ENCODE results near the gene RYR2.
"Not testable (repeated sequence)": the region's sequence is repeated elsewhere in the genome, so short reads cannot be mapped to it uniquely, and the experiment has no call there.

Gene RYR2

DNA sequence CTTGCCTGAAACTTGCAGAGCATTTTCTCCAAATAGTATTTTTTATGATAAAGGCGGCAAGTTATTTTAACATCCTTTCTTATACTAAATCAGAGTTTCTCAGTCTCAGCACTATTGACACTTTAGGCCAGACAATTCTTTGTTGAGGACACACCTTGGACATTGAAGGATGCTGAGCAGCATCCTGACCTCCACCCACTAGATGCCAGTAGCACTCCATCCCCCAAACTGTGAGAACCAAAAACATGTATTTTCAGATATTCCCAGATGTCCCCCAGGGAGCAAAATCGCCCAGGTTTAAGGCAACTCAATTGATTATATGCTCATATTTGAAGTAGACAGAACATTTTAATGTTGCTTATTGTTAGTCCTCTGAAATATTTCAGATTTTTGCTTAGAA, 549.4 kb downstream of the RYR2 start:
- no peak for DNase-seq

DNA sequence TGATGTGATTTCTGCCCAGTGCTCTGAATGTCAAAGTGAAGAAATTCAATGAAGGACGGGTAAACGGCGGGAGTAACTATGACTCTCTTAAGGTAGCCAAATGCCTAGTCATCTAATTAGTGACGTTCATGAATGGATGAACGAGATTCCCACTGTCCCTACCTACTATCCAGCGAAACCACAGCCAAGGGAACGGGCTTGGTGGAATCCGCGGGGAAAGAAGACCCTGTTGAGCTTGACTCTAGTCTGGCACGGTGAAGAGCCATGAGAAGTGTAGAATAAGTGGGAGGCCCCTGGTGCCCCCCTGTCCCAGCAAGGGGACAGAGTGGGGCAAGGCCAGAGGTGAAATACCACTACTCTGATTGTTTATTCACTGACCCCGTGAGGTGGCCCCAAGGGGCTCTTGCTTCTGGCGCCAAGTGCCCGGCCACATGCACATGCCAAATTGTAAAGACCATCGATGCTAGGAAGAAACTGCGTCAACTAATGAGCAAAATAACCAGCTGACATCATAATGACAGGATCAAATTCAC, 561.1 kb downstream of the RYR2 start:
- not testable (repeated sequence) for DNase-seq

DNA sequence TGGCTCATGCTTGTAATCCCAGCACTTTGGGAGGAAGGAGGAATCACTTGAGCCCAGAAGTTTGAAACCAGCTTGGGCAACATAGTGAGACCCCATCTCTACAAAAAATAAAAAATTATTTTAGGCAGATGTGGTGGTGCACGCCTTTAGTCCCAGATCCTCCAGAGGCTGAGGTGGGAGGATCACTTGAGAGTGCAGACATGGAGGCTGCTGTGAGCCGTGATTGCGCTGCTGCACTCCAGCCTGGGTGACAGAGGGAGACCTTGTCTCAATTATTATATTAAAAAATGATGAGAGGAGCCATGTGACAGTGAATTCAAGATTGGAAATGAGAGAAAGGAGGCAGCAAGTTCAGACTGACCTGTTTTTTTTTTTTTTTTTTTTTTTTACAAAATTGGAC, 566.4 kb downstream of the RYR2 start:
- DNase-seq, result no peak

DNA sequence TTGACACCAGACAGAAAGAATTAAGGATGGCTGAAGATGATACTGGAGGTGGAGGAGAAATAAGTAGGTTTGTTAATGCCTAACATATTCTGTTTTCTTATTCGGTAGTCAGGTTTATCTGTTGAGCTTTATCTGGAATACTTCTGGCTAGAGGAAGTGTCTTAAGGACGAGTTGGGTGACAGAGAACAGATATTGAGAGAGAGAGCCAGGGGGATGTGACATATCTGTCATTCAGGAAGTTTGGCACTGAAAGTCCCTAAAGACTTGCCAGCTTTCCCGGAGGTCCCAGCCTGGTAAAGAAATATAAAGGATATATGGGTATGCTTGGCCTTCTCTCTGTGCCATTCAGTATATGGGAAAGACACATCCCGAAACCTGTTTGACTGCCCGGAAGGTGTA, 568.2 kb downstream of the RYR2 start:
- DNase-seq, result no peak

DNA sequence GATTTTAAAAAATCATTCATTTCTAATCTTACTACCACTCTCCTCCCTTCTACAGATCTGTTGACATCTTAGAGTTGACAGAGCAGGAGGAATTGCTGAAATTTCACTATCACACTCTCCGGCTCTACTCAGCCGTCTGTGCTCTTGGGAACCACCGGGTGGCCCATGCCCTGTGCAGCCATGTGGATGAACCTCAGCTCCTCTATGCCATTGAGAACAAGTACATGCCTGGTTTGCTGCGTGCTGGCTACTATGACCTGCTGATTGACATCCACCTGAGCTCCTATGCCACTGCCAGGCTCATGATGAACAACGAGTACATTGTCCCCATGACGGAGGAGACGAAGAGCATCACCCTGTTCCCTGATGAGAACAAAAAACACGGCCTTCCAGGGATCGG, 572.0 kb downstream of the RYR2 start:
- DNase-seq, result no peak

DNA sequence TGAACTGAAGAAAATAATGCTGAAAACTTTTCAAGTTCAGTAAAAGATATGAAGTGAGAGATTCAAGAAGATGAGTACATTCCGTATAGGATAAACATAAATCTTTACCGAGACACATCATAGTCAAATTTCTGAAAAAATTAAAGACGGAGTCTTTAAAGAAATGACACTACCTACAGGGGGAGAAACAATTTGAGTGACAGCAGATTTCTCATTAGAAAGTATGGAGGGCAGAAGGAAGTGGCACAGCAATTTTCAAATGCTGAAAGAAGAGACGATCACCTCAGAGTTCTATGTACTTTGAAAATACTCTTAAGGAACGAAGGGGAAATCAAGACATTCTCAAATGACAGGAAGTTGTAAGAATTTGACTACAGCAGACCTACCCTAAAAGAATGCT, 577.6 kb downstream of the RYR2 start:
- no peak for DNase-seq

DNA sequence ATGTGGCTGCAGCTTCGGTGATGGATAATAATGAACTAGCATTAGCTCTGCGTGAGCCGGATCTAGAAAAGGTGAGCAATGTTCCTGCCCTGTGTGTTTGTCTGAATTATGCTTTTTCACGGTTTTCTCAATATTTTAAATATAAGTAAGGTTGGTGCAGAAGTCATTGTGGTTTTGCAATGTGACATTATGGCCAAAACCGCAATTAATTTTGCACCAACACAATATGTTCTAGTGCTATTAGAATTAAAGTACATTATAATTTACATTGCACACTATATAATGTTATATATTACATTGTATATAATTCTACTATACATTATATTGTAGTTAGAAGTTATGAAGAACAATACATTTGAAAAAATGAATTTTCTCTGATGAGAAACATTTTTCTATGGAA, 592.9 kb downstream of the RYR2 start:
- no peak for DNase-seq

DNA sequence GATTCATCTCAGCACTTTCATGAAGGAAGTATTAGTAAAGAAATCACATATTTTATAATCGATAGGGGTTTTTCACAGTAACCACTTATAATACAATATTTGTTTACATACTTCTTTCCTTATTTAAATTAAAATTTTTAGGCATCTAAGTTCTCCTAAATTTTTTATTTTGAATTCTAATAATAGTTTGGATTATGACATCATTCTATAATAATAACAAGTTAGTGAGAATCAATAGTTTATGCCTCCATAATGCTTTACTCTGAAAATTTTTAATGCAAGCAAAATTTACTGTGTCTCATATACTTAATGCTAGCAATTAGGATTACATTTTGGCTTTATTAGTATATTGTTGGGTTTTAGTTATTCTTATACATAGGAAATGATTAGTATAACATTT, 596.6 kb downstream of the RYR2 start:
- DNase-seq, result no peak

DNA sequence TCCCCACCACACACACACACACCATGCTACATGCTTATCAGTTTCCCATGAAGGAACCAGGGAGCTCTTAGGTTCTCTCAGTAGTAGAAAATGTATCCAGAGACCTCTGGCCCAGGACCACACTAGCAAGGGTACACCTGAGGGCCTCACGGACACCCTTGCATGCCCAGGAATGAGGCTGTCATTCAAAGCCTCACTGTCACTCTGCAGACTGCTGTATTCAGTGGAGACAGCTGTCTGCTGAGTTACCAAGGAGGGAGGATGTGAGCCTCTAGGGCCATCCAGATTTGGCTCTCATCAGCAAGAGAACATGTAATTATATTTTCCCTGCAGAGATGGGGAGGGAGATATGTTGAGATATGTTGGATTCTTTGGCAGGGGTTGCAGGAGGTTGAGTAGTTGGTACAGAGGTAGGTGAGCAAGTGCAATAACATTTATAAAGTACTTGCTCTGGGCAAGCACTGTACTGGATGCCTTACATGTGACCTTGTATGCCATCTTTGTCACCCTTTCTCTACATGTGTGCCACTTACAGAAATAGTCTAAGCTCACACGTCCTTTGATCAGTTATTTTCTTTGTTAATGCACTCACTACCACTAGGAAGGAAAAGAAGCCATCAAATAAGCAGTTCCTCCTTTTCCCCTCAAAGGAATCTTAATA, 598.2 kb downstream of the RYR2 start:
- DNase-seq, result no peak

DNA sequence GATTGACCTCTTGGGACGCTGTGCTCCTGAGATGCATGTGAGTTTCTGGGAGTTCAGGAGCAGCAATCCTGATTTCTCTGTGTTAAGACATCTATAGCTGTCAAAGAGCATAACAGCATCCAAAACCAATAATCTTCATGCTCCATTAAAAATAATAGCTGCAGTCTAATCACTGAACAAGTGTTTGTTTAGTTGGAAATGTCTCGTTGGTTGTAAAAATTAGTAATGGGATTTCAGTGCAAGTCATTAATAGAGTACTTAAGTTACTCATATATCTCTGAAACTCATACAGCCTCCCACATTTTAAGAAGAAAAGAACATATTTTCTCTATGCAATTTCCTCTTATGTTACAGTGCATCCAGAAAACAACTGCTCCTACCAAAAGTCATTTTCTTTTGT, 599.0 kb downstream of the RYR2 start:
- DNase-seq, result no peak

DNA sequence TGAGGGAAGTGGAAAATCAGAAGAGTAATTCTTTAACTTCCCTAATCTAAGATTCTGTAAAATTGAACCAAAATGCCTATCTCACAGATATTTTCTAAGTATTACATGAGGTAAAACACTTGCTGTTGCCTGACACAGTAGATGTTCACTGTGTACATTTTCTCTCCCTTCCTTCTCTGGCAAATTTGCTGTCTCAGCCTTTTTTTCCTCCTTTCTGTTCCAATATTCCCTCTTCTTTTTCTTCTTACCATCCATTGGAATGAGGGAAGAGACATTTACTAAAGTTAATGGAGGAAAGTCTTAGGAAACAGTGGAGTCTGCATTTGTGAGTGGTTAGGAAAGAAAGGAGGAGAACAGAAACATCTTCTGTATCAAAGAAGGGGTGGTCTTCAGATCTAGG, 608.8 kb downstream of the RYR2 start:
- no peak for DNase-seq

DNA sequence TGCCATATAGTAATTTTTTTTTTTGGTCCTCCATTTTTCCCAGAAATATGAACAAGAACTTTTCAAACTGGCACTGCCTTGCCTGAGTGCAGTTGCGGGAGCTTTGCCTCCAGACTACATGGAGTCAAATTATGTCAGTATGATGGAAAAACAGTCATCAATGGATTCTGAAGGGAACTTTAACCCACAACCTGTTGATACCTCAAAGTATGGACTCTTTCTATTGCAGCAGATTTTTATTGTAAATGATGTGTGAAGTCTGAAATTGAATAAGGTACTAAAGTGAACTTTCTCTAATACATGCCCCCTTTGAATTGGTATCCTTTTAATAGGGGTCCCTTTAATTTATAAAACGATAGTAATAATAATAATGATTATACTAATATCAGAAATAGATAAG, 613.8 kb downstream of the RYR2 start:
- no peak for DNase-seq

DNA sequence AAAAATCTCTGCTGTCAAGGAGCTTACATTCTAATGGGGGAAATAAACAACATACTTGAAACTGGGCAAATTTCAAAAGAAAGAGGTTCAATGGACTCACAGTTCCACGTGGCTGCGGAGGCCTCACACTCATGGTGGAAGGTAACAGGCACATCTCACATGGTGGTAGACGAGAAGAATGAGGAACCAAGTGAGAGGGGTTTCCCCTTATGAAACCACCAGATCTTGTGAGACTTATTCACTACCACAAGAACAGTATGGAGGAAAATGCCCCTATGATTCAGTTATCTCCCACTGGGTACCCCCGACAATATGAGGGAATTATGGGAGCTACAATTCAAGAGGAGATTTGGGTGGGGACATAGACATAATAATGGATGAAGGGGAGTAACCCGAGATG, 622.4 kb downstream of the RYR2 start:
- DNase-seq, result no peak

DNA sequence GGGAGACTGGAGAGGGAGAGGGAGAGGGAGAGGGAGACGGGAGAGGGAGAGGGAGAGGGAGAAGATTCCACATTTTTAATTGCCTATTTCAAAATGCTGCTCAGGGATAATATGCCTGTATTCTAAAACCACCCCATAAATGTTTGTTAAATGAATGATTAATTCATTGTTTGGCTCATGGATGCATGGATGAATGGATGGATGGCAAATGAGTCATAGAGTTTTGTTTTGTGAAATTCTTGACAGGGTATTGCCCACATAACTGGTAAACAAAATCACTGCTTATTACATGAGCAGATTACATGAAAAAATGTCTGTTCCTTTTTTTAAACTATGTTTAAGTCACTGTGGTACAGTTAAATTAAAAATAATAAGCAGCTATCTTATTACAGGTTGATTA, 628.3 kb downstream of the RYR2 start:
- no peak for DNase-seq

DNA sequence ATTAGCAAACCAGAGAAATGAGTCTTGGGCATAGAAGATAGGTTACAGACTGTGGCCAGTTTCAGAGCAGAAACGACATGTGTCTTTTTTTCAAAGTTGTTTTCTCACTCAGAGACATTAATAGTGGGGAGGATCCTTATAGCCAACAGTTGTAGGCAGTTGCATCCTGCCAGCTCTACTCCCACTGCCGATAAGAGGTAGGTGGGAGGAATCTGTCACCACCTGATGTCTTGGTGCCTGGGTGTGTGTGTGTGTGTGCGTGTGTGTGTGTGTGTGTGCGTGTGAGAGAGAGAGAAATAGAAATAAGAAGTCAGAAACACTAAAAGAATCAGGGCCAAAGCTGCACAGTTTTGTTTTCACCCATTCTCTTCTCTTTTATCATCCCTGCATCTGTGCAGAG, 629.3 kb downstream of the RYR2 start:
- no peak for DNase-seq

DNA sequence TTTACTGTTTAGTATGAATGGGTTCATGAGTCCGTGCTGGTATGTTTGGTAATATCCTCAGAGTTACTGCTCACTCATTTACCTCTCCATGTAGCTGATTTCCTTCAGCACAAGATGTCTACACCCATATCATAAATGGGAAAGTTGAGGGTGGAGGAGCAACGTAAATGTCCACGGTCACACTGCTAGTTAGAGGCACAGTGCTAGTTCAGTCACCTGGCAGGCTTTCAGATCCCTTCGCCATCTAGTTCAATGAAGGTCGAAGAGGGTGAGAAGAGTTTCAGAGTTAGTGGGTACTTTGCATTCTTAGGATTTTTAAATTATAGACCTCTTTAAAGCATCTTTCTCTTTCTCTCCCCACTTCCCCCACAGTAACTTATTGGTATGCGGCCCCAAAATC, 630.0 kb downstream of the RYR2 start:
- no peak for DNase-seq

DNA sequence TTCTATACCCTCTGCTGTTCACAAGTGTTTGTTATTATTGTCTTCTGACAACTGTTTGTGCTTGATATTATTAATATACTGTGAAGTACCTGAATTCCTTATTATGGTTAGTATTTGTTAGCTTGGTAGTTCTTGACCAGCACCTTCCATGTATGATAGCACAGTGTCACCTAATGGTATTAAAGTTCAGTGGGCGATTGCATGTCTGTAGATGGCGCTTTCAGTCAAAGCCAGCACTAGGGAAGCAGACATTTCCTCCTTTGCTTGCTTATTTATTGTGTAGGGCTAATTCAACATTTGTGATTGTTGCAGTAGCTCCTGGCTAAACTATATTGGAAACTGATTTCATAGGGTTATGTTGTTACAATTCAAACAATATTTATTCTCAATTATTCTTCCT, 630.8 kb downstream of the RYR2 start:
- no peak for DNase-seq

DNA sequence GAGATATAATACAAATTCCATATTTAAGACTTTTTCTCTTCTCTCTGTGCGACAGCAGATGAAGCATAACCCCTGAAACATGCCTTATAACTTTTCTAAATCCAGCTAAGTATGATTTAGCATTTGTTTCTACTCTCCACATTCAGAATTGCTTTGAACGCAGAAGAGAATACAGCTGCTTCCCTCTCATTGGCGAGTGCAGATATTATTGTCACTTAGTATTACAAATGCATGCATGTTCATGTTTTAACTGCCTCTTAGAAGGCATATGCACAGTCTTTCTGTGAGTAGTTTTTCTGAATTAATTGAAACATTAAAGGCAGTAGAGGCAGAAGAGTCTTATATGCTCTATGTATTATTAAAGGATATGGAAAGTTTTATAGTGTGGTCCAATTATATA, 631.6 kb downstream of the RYR2 start:
- DNase-seq, result no peak

DNA sequence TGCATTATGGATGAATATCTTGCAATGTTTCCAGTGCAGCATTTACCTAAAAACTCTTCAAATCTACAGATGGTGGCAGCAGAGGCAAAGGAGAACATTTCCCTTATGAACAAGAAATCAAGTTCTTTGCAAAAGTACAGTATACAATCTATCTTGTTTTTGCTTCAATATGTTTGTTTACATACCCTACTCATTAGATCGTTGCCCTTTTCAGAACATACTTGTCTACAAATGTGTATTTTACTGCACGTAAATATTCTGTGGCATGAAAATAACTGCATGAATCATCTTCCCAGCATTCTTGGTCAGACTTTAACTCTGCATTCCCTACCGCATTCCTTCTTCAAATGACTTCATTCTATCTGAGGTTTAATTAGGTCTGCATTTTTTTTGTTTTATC, 636.0 kb downstream of the RYR2 start:
- DNase-seq, result no peak

DNA sequence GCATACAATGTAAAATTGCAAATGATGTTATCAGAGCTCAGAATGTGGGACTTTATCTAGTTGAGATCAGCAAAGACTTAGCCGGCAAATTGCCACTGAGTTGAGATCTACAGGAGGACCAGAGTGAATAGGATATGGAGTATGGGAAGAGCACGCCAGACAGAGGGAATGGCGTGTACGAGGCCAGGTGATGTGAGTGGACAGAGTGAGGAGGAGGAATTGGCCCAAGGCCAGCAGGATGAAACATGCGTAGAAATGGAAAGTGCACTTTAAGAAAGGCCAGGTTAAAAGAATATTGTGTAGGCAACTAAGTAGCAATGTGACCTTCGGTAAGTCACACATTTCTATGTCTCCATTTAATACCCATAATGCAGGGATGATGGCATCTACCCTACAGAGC, 637.7 kb downstream of the RYR2 start:
- DNase-seq, result no peak

DNA sequence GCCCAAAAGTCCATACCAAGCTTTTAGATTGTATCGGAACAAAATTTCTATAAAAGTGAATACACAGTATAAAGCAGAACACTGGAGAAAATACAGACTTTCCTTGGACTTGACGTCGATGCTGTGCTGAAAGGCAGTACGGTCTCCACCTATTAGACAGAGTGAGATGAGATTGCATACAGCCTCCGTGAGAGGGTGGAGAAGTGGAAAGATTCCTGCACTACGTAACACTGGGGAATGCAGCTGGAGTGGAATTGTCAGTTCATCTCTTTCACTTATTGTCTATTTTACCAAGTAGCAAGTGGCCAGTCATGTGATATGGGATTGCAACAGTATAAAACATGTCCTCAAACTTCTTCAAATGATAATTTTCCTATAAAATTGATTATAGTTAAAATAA, 639.2 kb downstream of the RYR2 start:
- DNase-seq, result no peak

DNA sequence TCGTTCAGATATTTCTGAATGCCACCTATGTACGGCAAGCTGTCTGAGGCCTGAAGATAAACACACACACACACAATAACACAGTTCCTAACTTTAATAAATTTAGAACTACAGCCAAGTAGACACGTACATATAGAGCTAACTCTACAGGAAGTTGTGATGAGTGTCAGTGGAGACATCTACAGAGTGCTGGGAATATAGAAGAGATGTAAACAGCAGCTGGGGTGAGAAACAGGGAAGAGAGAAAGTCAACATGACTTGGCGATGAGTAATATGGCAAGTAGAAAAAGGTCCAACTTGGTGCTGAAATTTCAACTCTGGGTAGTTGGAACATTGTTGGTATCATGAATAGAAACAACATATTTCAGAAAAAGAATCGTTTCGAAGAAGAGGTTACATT, 642.3 kb downstream of the RYR2 start:
- no peak for DNase-seq

DNA sequence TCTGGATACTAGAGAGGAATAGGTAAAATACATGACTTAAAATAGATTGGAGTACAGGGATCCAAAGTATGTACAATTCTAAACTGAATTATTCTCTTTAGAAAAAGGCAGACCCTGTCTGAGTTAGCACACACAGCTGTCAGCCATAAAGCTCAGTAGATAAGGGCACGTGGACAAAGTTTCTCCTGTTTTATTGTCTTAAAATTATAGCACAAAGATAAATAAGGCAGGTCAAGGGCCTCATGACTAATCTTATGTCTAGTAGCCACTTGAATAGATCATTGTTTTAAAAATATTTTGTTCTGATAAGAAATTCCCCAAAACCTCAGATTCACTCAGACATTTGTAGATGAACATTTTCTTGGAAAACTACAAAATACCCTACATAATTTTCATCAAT, 643.6 kb downstream of the RYR2 start:
- DNase-seq, result no peak

DNA sequence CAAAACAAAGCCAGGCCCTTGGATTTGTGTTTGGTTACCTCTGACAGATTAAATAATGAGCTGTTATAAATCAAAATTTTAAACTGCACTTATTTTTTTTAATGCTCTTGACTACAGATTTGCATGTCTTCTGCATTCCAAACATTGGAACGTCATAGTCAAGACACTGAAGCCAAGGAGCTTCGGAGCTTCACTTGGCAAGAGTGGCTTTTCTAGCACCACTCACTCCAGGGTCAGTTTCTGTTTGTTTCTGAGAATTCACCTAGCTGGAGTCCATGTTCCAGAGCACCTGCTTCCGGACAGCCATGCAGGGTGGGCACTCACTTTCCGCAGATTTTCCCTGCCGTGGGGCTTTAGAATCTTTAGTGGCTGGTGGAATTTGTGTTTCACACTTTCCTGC, 645.8 kb downstream of the RYR2 start:
- no peak for DNase-seq

DNA sequence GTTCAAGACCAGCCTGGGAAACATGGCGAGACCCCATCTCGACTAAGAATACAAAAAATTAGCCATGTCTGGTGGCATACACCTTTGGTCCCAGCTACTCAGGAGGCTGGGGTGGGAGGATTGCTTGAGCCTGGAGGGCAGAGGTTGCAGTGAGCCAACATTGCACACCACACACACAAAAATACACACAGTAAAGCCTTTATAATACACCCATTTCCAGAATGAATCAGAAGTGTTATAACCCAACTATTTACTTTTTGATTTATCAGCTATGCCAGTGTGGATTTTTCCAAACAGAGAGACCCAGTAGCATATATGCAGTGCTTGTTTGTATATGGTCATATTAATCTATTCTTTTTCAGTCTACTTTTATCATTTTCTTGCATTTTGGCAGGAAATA, 648.7 kb downstream of the RYR2 start:
- no peak for DNase-seq

DNA sequence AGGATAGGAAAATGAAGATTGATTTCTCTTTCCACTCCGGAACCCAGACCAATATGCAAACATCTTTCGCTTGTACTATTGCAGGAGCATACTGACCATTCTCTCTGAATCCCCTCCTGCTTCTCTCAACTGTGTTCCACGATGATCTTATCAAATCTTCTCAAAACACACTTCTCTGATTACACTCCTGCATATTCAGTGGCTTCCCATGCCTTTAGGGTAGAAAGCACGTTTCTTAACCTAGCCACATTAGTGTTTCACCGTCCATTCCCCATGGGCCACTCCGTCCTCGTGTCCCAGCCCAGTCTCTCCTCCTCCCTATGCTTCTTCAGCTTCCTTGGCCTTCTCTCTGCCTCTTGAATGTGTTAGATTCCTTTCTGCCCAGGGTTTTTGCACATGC, 650.3 kb downstream of the RYR2 start:
- DNase-seq, result no peak
